GM21390 (cell line): Measurements from ENCODE around the gene TP73.

Experiments used
- ATAC-seq: cut with Tn5 transposase; IDR thresholded peaks from one replicate; pipeline ENCODE4 v1.9.1; 2021; ENCODE audit not compliant: unreplicated experiment

TP73 gene

GRCh38 chr1:3651026-3651929 lies 1.0 kb upstream of the TP73 start:
- ATAC-seq, result no peak

GRCh38 chr1:3652548-3653285 lies 401 bp downstream of the TP73 start:
- ATAC-seq, result no peak

- no peak for ATAC-seq
Measured at GRCh38 chr1:3653286-3653618, 936 bp downstream of the TP73 start.

- ATAC-seq, result no peak
Measured at GRCh38 chr1:3654549-3655281, 2.4 kb downstream of the TP73 start.

GRCh38 chr1:3656450-3657095 lies 4.3 kb downstream of the TP73 start:
- peak; percentile 53 for ATAC-seq

- ATAC-seq, result peak; percentile 19
Measured at GRCh38 chr1:3657096-3657475, 4.8 kb downstream of the TP73 start.

GRCh38 chr1:3657578-3658230 lies 5.4 kb downstream of the TP73 start:
- ATAC-seq, result no peak

- no peak for ATAC-seq
Measured at GRCh38 chr1:3658231-3658615, 5.9 kb downstream of the TP73 start.

- no peak for ATAC-seq
Measured at GRCh38 chr1:3659093-3659492, 6.8 kb downstream of the TP73 start.

GRCh38 chr1:3660704-3661103 lies 8.4 kb downstream of the TP73 start:
- no peak for ATAC-seq

GRCh38 chr1:3661631-3662030 lies 9.3 kb downstream of the TP73 start:
- no peak for ATAC-seq

GRCh38 chr1:3662080-3662671 lies 9.9 kb downstream of the TP73 start:
- no peak for ATAC-seq

GRCh38 chr1:3663999-3664699 lies 11.8 kb downstream of the TP73 start:
- no peak for ATAC-seq

GRCh38 chr1:3664700-3665375 lies 12.5 kb downstream of the TP73 start:
- ATAC-seq, result no peak

- ATAC-seq, result no peak
Measured at GRCh38 chr1:3668148-3668547, 15.8 kb downstream of the TP73 start.

GRCh38 chr1:3668585-3669300 lies 16.4 kb downstream of the TP73 start:
- ATAC-seq, result no peak

GRCh38 chr1:3669421-3669821 lies 17.1 kb downstream of the TP73 start:
- ATAC-seq, result no peak

- no peak for ATAC-seq
Measured at GRCh38 chr1:3669971-3670431, 17.7 kb downstream of the TP73 start.
